Medulla oblongata (tissue), 1 donor: ENCODE data around the gene VPS37C.
A peak's percentile ranks its signal among the peaks of the same experiment; 100 is the strongest.

Experiments used
- DNase-seq: peaks from one replicate; pipeline ENCODE4 v3.0.0-alpha.2; 2015; ENCODE audit errors: extremely low spot score

Gene VPS37C

DNA sequence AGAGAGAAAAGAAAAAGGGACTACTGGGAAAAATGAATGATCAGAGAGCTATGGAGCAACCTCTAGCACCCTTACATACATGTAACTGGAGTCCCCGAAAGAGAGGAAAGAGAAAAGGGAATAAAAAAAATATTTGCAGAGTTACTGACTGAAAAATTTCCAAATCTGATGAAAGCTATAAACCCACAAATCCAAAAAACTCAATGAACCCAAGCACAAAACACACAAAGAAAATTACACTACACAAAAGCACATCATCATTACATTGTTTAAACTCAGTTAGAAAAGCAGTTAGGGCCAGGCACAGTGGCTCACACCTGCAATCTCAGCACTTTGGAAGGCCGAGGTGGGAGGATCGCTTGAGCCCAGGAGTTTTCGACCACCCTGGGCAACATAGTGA, 6.7 kb downstream of the VPS37C start:
- no peak for DNase-seq

DNA sequence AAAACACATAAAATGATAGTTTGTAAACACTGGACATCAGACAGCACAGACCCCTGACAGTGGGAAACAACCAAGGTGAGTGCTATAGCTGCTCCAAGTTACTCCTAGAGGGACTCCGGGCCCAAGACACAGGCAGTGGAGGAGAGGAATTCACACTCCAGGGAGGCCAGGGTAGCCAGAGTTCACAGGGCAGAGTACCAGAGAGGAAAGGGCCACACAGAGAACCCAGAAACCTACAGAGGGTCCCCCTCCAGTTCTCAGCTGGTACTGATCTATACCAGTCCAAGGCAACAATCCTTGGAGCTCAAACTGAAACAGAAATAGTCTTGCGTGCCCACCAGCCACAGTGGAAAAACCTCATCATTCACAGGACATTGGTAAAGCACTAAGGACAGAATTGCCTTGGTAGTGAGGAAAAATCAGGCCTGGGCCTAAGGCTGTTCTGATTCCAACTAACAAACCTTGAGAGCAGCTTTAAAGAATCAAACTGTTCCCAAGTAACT, 7.6 kb downstream of the VPS37C start:
- no peak for DNase-seq

DNA sequence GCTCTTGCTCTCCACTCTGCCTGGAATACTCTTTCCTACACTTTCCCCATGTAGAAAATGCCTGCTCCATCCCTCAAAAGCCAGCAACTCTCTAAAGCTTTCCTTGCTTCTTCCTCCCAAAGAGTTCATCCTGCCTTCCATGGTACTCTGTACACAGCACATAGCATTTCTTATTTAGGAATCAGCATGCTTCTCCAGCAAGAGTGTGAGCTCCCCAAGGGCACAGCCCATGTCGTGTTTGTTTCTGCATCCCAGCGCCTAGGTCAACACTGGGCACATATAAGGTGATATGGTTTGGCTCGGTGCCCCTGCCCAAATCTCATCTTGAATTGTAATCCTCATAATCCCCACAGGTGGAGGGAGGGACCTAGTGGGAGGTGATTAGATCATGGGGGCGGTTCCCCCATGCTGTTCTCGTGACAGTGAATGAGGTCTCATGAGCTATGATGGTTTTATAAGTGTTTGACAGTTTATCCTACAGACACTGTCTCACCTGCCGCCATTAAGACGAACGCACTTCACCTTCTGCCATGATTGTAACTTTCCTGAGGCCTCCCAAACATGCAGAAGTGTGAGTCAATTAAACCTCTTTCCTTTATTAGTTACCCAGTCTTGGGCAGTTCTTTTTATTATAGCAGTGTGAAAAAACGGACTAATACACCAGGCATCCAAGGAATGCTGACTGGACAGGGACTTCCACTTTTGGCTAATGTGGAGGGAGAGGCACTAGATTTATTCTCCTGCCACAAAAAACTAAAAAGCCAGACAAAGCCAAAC, 8.2 kb downstream of the VPS37C start:
- no peak for DNase-seq

DNA sequence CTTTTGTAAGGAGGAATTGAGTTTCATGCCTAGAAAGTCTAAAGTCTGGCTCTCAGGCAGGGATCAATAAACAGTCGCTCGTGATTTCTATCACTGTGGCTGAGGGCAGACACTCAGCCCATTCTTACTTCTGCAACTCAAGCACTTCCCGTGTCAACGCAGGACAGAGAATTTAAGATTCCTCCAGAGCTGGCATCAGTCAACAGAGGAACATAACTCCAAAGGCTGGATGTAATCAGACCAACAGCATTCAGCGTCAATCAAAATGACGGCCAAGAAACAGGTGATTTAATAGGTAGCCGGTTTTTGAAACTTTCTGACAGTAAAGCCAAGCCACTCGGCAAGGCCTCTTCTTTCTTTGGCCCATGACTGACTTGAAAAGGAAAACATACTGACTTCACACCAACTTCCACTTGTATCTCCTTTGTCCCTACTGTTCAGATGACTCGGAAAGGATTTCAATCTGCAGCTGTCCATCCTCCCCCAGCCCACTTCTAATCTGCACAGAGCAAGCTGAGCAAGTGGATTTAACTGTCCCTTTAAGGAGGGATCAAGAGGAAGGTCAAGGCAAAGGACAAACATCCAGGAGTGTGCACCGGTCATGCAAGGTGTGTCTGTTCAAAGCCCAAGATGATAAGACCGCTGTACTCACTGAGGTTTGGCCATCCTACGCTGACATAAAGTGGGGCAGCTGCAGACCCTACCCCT, 9.5 kb downstream of the VPS37C start:
- no peak for DNase-seq

DNA sequence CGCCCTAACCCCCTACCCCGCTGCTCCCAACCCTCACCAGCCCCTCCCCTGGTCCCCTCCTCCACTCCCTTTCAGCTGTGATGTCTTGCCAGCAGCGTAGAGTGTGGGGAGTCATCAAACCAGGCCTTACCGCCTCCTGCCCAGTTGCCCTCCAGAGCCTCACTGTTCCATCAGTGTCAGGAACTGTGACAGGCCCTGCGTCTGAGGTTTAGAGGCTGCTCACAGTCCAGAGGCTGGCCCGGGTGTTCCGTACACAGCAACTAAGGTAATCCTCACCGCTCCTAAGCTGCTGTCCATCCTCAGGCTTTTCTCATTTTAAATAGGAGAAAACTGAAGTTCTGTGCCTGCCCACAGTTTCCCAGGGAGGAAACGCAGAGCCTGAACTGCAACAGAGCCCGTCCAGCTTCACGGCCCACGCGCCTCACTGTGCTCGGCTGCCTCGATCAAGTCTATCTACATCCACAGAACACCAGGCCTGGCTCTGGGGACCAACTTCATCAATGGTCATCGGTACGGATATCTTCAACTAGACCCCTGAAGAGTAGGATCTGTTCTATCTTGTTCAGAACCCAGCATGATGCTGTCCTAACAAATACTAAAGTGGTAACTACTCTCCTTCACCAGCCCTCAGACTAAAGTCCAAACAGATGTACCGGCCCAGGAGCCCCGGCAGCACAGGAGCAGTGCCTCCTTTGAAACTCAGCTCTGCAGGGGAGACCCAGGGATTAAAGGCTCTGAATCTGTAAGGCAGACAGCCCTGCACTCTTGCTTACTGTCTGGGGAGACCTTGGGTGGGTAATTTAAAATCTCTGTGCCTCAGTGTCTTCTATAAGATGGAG, 10.3 kb downstream of the VPS37C start:
- DNase-seq: no peak

DNA sequence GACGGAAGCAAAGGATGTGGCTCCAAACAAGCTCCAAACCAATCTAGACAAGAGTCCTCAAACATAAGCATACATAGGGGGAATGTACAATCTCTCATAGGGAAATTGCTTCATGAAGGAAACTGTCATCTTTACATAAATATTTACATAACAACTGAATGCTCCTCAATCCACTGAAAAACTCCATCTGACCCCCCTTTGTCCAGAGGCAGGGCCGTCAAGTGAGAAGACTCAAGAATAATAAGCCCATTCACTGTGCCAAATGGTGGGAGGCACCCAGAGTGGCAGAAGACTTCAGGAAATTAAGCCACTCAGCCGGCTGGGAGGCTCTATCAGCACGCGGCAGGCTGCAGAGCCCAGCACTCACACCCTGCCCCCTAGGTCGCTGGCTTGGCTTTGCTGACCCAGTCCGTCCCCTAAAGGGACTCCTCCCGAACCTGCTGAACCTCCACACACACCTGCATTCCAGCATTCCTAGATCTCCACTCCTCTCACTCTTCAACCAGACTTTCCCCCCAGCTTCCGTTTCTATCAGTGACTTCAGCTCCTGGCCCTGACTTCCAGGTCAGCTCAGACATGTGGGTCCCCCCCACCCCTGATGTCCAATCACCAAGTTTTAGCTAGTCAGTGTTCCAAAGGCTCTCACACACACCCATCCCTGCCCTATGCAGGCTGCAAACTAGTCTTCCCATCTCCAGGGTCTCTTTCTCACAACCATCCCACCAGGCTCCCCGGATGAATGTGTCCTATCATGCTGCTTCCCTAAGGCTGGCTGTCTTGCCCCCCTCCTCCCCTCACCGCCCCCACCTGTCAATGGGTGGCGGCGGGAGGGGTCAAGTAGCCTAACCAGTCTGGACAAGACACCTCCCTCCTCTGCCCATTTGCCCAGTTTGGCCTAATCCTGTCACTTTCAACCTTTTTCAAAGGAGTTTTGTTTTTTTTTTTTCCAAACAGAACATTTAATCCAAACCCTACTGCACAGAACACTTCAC, 11.3 kb downstream of the VPS37C start:
- no peak for DNase-seq

DNA sequence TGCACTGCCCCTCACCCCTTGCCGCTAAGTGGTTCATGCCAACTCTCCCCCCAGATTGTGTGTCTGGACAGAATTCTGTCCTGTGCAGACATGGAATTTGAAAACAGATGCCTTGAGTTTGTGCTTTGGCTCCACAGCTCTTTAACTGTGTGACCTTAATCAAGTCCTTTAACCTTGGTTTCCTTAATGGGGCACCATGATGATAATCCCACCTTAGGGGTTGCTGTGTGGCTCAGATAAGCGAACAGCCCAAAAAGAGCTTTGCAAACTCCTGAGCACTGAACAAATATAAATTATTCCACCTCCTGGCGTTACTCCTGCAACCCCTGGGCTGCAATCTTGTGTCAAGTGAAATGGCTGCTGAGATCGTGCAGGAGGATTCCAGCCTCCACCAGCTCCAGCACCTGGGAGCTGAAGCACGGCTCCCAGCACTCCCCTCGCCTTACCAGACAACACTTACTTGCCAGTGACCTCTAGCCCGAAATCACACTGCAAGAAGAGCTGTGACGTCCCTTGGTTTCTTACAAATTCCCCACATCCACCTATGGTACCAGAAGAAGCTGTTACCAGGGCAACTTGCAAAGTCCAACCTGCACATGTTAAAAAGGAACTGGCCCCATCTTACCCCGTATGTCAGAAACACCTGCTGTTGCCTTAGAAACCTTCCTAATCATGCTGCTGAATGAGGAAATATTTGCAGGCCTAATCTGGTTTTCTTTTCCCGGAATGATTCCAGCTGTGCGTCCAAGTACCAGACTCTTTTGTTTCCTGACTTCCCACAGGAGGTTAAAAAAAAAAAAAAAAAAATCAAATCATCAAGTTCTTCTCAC, 13.2 kb downstream of the VPS37C start:
- no peak for DNase-seq

DNA sequence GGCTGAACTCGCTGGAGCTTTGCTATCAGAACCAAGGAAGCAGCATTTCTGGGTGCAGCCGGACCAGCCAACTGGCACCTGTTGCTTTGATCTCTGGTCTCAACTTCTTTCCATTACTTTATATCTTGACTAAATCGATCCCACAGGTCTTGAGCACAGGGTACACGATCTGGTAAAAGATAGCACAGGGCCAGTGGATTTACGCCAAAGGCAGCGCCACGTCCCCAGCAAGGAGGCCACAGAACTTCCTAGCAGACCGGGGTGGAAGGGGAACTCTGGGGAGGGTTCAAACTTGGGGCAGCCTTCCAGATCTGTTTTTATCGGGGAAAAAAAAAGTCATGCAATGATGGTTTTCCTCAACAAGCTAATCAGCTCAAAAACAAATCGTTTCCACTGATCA, 14.0 kb downstream of the VPS37C start:
- DNase-seq: no peak

DNA sequence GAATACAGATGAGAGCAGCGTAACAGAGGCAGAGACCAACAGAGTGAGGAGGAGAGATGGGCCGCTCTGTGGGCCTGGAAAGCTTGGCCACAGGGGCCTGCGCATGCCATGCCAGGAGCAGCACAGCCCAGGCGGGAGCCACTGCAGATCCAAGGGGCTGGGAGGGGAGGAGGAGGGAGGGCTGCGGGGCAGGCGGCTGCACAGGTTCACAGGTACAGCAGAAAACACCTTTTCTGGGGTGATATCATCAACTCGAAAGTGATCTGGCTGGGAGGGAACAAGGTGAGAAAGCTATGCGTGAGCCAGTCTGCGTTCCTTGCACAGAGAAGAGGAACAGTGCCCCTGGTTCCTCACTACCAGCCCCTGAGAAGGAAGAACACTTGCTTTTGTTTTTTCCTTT, 14.8 kb downstream of the VPS37C start:
- no peak for DNase-seq

DNA sequence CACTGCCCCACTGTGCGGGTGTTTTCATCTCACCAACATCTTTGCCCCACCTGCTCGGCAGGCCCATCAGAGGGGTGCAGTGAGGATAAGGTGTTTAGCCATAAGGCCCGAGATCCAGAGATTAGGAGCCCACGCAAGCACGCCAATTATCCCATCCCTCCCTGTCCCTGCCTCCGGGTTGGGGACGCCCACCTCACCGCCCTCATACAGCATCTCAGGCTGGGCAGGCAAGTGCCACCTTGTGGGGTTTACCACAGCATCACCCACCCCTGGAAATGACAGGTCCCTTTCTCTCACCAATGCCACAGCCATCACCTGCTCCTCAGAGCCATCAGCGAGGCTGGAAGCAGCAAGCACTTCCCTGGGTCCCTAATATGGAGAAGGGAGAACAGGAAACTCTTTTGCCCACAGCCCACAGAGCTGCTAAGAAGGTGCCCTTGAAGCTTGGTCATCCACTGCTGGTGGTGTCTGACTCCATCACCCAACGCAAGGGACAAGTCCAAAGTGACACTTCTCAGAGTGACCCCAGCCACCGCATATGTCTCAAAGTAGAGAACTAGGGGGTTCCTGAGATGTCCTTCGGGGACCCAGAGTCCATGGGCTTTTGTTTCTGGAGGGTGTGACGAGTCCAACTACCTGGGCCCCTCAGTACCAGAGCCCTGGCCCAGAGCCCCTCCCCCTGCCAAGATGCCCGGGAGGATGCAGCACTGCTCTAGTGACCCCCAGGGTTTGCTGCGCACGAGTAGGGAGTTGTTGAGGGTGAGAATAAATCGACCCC, 15.8 kb downstream of the VPS37C start:
- DNase-seq: no peak

DNA sequence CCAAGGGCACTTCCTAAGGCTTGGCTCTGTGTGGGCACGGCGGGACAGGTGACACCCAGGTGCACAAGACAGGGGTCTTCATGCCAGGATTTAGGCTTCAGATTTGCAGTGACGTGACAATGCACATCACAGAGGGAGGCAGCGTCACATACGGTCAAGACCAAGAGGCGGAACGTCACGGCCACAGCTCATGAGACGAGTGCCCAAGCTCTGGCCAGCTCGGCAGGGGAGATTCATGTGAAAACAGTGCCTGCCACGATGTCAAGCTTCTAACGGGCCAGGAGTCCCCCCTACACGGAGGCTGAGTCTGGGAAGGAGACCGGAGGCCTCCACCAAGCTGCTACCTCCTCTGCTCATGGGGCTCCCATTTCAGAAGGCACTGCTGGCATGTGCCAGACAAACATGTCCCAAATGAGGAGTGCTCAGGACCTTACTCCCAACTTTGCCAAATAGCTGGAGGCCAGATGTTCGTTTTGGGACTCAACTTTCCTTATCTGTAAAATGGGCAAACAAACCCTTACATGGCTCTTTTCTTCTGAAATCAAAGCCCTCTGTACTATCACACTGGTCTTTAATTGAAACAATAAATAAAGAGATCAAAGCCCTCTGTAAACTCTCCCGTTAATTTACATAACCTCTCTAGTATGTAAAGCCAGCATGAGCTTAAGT, 16.6 kb downstream of the VPS37C start:
- no peak for DNase-seq

DNA sequence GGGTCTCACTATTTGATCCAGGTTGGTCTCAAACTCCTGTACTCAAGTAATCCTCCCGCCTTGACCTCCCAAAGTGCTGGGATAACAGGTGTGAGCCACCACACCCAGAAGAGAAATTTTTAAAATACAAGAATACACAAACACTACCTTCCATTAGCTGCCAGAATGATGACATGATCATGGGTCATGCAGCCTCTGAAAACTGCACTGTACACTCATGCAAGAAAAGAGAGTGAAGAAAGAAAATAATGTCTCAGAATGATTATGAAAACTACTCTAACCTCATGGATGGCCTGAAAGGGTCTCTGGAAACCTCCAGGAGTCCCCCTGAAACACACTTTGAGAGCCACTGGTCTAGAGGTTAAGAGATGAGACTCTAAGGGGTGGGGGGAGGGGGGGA, 18.8 kb downstream of the VPS37C start:
- no peak for DNase-seq

DNA sequence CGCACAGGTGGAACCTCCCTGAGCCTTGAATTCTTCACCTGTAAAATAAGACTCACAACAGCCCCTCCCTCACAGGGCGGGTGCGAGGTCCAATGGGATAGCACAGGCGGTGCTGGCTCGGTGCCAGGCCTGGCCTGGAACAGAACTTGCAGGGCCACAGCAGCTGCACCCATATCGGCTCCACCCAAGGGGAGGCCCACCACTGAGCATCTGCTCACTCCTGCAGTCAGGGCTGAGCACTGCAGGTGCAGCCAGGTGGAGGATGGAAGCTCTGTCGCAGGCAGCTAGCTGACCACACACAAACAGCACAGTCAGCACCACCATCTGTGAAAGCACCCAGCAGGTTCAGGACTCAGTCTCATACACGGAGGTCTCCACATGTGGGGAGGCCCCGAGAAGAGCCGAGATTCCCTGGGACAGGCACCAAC, 19.6 kb downstream of the VPS37C start:
- no peak for DNase-seq

DNA sequence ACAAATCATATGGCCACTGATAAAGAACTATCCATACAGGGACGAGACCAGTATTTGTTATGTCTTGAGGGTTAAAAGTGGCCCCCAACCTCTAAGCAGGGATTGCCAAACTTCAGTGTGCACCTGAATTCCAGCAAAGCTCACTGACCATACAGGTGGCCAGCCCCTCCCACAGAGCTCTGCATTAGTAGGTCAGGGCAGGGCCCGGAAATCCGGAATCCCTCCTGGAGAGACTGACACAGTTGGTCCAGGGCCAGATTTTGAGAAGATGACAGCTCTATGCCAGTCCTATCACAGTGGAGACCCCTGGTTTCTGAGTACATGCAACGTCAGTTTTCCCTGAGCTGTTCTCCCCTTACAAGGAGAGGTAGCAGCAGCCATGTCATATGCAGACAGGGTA, 20.8 kb downstream of the VPS37C start:
- DNase-seq: no peak

DNA sequence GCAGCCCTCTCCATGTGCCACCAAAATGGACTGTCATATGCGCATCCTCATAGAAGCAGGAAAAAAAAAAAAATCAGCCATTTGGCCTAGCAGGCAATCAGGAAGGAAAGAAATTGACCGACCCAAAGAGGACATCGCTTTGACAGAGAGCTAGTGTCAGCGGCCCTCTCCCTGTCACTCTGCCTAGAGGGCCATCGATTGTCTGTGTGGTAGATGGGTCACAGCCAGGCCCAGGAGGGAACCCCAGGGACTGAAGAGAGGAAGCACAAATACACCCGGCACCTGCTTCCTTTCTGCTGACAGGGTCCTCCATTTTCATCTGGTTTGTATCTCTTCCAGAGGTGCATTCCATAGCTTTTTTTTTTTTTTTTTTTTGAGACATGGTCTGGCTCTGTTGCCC, 21.8 kb downstream of the VPS37C start:
- DNase-seq: no peak

DNA sequence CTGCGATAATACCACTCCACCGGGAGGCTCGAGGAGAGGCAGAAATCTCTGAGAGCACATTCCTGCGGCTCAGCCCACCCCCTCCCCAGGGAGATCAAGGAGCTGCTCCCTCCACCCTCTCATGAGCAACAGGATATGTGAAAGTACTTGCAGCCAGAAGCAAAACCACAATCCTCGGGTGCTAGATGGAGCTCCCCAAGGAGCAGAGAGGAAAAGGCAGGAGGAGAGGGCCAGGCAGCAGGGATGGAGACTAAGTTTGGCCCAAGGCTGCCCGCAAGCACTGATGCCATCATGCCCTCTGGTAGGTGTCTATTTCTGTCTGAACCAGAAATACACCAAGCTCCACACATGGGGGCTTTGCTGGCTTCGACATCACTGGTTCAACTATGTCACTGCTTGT, 22.3 kb downstream of the VPS37C start:
- no peak for DNase-seq

DNA sequence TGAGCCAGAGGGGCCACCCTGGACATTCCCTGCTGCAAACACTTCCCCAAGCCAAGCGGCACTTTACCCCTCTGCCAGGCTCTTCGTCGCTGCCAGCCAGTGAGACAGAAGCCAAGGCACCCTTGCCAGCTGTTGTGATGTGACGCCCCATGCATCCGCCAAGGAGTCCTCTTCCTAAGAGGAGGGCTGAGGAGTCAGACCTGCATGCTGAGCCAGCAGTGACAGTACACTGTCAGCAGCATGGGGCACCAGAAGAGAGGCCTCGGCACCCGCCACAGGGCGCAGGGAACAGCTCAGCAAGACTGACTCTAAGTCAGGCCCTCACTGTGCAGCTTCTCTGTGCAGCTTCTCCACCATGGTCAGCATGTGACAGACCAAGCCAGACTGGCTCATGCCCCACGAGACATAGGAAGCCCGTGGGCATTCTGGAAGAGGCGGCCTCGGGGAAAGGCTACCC, 26.4 kb downstream of the VPS37C start:
- peak; percentile 24 for DNase-seq

DNA sequence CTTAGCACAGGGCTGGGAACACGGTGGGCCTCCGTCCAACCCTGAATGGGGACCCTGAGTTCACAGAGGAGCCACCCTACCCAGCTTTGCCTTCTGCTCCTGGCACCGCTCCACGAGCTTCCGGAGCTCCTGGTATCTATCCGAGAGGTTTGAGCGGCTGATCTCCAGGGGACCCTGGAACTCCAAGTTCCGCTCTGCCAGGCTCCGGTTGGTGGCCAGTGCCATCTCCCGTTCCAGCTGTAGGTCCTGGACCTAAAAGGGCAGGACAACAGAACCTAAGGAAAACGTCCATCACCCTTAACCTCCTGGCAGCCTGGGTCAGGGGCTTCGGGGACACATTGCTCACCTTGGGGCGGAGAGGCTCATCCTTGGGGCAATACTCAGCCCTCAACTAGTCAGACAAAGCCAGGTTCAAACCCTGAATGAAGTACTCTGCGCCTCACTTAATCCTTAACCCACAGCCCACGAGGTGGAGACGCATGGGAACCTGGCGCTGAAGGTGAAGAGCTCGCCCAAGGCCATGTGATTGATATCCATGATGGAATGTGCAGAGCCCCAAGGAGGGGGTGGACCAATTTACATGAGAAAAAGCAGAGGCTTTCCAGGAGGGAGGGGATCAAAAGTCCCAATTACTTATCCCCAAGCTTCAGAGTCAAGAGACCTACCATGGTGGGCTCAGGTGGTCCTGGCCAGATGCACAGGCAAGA, 27.1 kb downstream of the VPS37C start:
- no peak for DNase-seq
